Epithelial cell of proximal tubule (primary cell): ENCODE measurements around the gene HESX1. TPM values are rescaled to one million over a fixed set of nuclear protein-coding genes. Genes with fewer than 3 reads are reported as not detected.

Experiments
- DNase-seq: peaks from one replicate; pipeline ENCODE4 v3.0.0-alpha.2; 2011; ENCODE audit warnings: low read depth
- H3K4me3 ChIP-seq: 2 replicates; pipeline ENCODE4 v1.5.1; 2011; ENCODE audit warnings: low read depth, mild to moderate bottlenecking, low read length
- total RNA-seq: library from RNA; depleted of rRNA; stranded (reverse); fragments of >200 nt; gene quantifications from 2 replicates; pipeline ENCODE4 v1.2.3, GENCODE V29; 2015
- TF ChIP-seq, protein P1 (sequence below): conservative IDR thresholded peaks from 2 replicates; pipeline ENCODE4 v1.5.1; 2012; ENCODE audit warnings: low read depth, mild to moderate bottlenecking, low read length

HESX1 gene
- total RNA-seq, 1 donor from 2014 or later: not detected

DNA sequence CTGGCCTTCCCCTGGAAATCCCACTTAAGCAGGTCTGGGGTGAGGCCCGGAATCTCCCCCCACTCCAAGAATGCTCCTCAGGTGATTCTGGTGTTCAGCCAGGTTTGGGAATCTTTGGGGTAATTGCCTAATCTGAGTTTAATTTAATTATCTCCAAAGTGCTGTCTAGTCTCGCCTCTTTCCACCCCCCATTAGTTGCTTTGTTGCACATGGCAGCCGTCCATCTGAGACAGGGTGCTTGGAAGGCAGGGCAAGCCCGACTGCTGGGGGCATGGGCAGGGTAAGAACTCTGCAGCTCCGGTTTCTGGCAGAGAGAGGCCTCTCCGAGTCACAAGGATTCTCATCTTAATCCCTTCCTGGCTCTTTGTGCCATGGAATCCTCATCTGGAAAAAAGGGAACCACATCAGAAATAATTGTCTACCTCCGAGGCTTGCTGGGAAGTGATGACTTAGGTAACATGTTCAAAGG, 49.6 kb downstream of the HESX1 start:
- TF ChIP-seq, protein P1, sequence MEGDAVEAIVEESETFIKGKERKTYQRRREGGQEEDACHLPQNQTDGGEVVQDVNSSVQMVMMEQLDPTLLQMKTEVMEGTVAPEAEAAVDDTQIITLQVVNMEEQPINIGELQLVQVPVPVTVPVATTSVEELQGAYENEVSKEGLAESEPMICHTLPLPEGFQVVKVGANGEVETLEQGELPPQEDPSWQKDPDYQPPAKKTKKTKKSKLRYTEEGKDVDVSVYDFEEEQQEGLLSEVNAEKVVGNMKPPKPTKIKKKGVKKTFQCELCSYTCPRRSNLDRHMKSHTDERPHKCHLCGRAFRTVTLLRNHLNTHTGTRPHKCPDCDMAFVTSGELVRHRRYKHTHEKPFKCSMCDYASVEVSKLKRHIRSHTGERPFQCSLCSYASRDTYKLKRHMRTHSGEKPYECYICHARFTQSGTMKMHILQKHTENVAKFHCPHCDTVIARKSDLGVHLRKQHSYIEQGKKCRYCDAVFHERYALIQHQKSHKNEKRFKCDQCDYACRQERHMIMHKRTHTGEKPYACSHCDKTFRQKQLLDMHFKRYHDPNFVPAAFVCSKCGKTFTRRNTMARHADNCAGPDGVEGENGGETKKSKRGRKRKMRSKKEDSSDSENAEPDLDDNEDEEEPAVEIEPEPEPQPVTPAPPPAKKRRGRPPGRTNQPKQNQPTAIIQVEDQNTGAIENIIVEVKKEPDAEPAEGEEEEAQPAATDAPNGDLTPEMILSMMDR: no peak
- no peak overlapping the region for H3K4me3 ChIP-seq
- no peak for DNase-seq

Other genes with a start within 250 kb of the HESX1 start
- 0.06 and 0.43 TPM in 2 replicates for gene SPATA12, start 139.3 kb downstream of the HESX1 start, total RNA-seq
- gene IL17RD, start 34.6 kb downstream of the HESX1 start, total RNA-seq: 13.2 and 28.2 TPM in 2 replicates
- gene APPL1, start 27.8 kb upstream of the HESX1 start, total RNA-seq: 27.0 and 30.9 TPM in 2 replicates
- not detected in 2 replicates for gene ASB14, start 92.7 kb upstream of the HESX1 start, total RNA-seq